Neutrophil (primary cell): Measurements from ENCODE around the gene ENO1.
A peak's percentile ranks its signal among the peaks of the same experiment; 100 is the strongest.

Experiments
- H3K27ac ChIP-seq: fragments of 200-600 bp; sonication (generic); 2 replicates; pipeline ENCODE4 v1.5.1; 2016; ENCODE audit warnings: mild to moderate bottlenecking, moderate library complexity
- H3K27me3 ChIP-seq: fragments of 200-600 bp; sonication (generic); 2 replicates; pipeline ENCODE4 v1.6.0; 2016; ENCODE audit warnings: mild to moderate bottlenecking
- H3K36me3 ChIP-seq: fragments of 200-600 bp; sonication (generic); 2 replicates; pipeline ENCODE4 v1.5.1; 2017
- H3K4me1 ChIP-seq, 2 experiments: fragments of 200-600 bp in 1 of 2; sonication (generic) in 1 of 2; 1 replicate in 1 of 2; 2 replicates in 1 of 2; pipeline versions ENCODE4 v1.5.1 to v1.6.1; 2013 to 2016; ENCODE audit warnings: low read depth in 1 of 2, low read length in 1 of 2, mild to moderate bottlenecking in 1 of 2, moderate library complexity in 1 of 2; ENCODE audit not compliant: control insufficient read depth in 1 of 2, insufficient read depth in 1 of 2
- H3K4me3 ChIP-seq, 2 experiments: fragments of 200-600 bp in 1 of 2; sonication (generic) in 1 of 2; 1 replicate in 1 of 2; 2 replicates in 1 of 2; pipeline ENCODE4 v1.5.1; 2013 to 2016; ENCODE audit warnings: low read depth in 1 of 2, low read length in 1 of 2, mild to moderate bottlenecking in 1 of 2, moderate library complexity in 1 of 2
- H3K9me3 ChIP-seq: fragments of 200-600 bp; sonication (generic); 2 replicates; pipeline ENCODE4 v1.5.1; 2016
- TF ChIP-seq, protein P1 (sequence below): fragments of 200-600 bp; sonication (generic); IDR thresholded peaks from 2 replicates; pipeline ENCODE4 v1.5.1; 2016; ENCODE audit warnings: antibody characterized with exemption

The ENO1 gene

GRCh38 chr1:8864713-8865344 lies 13.7 kb downstream of the ENO1 start:
- peaks cover 98% of the 10 kb centered on the region for H3K36me3 ChIP-seq
- H3K27ac ChIP-seq: peak overlapping the region; percentile 66
- no peak overlapping the region for H3K4me3 ChIP-seq
- peaks cover 11% of the 10 kb centered on the region in 2 experiments for H3K4me1 ChIP-seq
- H3K27me3 ChIP-seq: no peaks in the 10 kb centered on the region
- TF ChIP-seq, protein P1, sequence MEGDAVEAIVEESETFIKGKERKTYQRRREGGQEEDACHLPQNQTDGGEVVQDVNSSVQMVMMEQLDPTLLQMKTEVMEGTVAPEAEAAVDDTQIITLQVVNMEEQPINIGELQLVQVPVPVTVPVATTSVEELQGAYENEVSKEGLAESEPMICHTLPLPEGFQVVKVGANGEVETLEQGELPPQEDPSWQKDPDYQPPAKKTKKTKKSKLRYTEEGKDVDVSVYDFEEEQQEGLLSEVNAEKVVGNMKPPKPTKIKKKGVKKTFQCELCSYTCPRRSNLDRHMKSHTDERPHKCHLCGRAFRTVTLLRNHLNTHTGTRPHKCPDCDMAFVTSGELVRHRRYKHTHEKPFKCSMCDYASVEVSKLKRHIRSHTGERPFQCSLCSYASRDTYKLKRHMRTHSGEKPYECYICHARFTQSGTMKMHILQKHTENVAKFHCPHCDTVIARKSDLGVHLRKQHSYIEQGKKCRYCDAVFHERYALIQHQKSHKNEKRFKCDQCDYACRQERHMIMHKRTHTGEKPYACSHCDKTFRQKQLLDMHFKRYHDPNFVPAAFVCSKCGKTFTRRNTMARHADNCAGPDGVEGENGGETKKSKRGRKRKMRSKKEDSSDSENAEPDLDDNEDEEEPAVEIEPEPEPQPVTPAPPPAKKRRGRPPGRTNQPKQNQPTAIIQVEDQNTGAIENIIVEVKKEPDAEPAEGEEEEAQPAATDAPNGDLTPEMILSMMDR: no peak
- H3K9me3 ChIP-seq: no peaks in the 10 kb centered on the region

DNA sequence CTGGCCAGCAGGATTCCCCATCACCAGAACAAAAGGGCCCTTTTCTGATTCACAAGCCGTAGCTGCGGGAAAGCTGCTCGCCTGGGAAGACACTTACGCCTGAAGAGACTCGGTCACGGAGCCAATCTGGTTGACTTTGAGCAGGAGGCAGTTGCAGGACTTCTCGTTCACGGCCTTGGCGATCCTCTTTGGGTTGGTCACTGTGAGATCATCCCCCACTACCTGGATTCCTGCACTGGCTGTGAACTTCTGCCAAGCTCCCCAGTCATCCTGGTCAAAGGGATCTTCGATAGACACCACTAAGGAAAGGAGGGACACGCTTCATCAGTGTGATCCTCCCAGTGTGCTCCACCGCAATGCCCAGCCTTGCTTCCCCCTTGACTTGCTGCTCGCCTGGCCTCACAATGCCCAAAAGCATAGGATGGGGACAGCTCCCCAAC lies 14.7 kb downstream of the ENO1 start:
- H3K36me3 ChIP-seq: peaks cover 88% of the 10 kb centered on the region
- H3K4me1 ChIP-seq: peaks cover 18 to 20% of the 10 kb centered on the region in 2 experiments
- no peaks in the 10 kb centered on the region for H3K27me3 ChIP-seq
- no peak overlapping the region for H3K27ac ChIP-seq
- H3K9me3 ChIP-seq: no peaks in the 10 kb centered on the region
- H3K4me3 ChIP-seq: no peak overlapping the region
- TF ChIP-seq, protein P1: no peak

DNA sequence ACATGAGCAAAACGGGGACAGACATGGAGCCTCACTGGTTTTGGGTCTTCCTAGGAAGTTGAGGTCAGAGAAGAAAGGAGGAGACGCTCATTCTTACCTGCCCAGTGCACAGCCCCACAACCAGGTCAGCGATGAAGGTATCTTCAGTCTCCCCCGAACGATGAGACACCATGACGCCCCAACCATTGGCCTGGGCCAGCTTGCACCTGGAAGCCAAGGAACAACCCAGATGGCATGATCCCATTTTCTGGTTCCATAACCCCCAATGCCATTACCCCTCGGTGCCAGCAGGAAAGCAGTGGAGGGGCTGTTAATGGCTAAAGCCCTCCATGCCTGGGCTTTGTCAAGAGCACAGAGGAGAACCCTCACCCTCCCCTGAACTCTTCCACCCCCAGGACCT lies 15.3 kb downstream of the ENO1 start:
- TF ChIP-seq, protein P1: no peak
- H3K36me3 ChIP-seq: peaks cover 81% of the 10 kb centered on the region
- no peaks in the 10 kb centered on the region for H3K9me3 ChIP-seq
- no peak overlapping the region for H3K4me3 ChIP-seq
- peaks cover 24 to 27% of the 10 kb centered on the region in 2 experiments for H3K4me1 ChIP-seq
- peak overlapping the region; percentile 17 for H3K27ac ChIP-seq
- no peaks in the 10 kb centered on the region for H3K27me3 ChIP-seq

DNA sequence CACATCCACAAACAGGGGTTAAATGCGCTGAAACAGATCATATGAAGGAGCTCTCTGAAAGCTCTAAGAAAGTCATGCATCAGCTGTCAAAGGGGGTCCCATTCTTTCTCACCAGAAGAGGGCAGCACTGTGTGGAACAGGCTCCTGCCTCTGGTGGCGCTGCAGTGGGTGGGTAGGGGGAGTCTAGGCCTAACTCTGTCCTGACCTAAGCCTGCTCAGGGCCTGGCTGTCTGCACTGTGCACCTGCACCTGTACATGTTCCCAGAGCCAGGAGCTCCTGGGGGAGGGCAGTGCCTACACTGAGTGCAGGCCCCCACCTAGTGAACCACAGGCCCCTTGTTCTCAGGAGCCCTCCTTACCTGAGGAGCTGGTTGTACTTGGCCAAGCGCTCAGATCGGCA lies 16.0 kb downstream of the ENO1 start:
- Histone ChIP-seq H3K27me3 (no peaks in the 10 kb centered on the region), H3K9me3 (no peaks in the 10 kb centered on the region), H3K36me3 (peaks cover 75% of the 10 kb centered on the region), H3K4me3 (no peak overlapping the region), H3K27ac (peak overlapping the region; percentile 17), H3K4me1 (peaks cover 31 to 33% of the 10 kb centered on the region in 2 experiments)
- TF ChIP-seq, protein P1: no peak

GRCh38 chr1:8860738-8861516 lies 17.6 kb downstream of the ENO1 start:
- TF ChIP-seq, protein P1: no peak
- H3K9me3 ChIP-seq: no peaks in the 10 kb centered on the region
- no peaks in the 10 kb centered on the region for H3K27me3 ChIP-seq
- H3K4me1 ChIP-seq: peaks cover 31 to 32% of the 10 kb centered on the region in 2 experiments
- no peak overlapping the region for H3K4me3 ChIP-seq
- H3K36me3 ChIP-seq: peaks cover 71% of the 10 kb centered on the region
- H3K27ac ChIP-seq: peak overlapping the region; percentile 31
